Smooth muscle cell (in vitro differentiated cells): ENCODE results near the gene SLC4A7. TPM values are rescaled to one million over a fixed set of nuclear protein-coding genes. Genes with fewer than 3 reads are reported as not detected.

Experiments used
- DNase-seq: peaks from one replicate; lab custom pipeline; 2025; ENCODE audit not compliant: unreplicated experiment; lab: John Stamatoyannopoulos, UW
- H2AFZ ChIP-seq: fragments of 200-600 bp; sonication (generic); 2 replicates; pipeline ENCODE4 v1.6.0; 2016; ENCODE audit warnings: antibody characterized with exemption, low read depth, mild to moderate bottlenecking
- H3F3A ChIP-seq: fragments of 200-600 bp; sonication (generic); 2 replicates; pipeline ENCODE4 v1.6.0; 2017; ENCODE audit warnings: antibody characterized with exemption, low read depth
- H3K27ac ChIP-seq: fragments of 200-600 bp; sonication (generic); 2 replicates; pipeline ENCODE4 v1.5.1; 2016; ENCODE audit warnings: low read depth, mild to moderate bottlenecking
- H3K27me3 ChIP-seq: fragments of 200-600 bp; sonication (generic); 2 replicates; pipeline ENCODE4 v1.6.1; 2016; ENCODE audit warnings: low read depth, mild to moderate bottlenecking
- H3K36me3 ChIP-seq: fragments of 200-600 bp; sonication (generic); 2 replicates; pipeline ENCODE4 v1.5.1; 2016; ENCODE audit warnings: low read depth
- H3K4me1 ChIP-seq: fragments of 200-600 bp; sonication (generic); 2 replicates; pipeline ENCODE4 v1.5.1; 2016; ENCODE audit warnings: low read depth
- H3K4me2 ChIP-seq: fragments of 200-600 bp; sonication (generic); 2 replicates; pipeline ENCODE4 v1.6.0; 2016; ENCODE audit warnings: mild to moderate bottlenecking
- H3K4me3 ChIP-seq: fragments of 200-600 bp; sonication (generic); 2 replicates; pipeline ENCODE4 v1.5.1; 2016; ENCODE audit warnings: mild to moderate bottlenecking
- H3K79me2 ChIP-seq: fragments of 200-600 bp; sonication (generic); 2 replicates; pipeline ENCODE4 v1.6.0; 2016; ENCODE audit warnings: low read depth, mild to moderate bottlenecking
- H3K9ac ChIP-seq: fragments of 200-600 bp; sonication (generic); 2 replicates; pipeline ENCODE4 v1.6.0; 2016; ENCODE audit warnings: low read depth
- H3K9me3 ChIP-seq: fragments of 200-600 bp; sonication (generic); replicated peaks from 2 replicates; pipeline ENCODE4 v1.5.1; 2016; ENCODE audit warnings: low read depth
- H4K20me1 ChIP-seq: fragments of 200-600 bp; sonication (generic); 2 replicates; pipeline ENCODE4 v1.6.0; 2016; ENCODE audit warnings: low read depth
- CTCF ChIP-seq: fragments of 200-600 bp; sonication (generic); IDR thresholded peaks from 2 replicates; pipeline ENCODE4 v1.5.1; 2017; ENCODE audit warnings: borderline replicate concordance, mild to moderate bottlenecking, antibody characterized with exemption; ENCODE audit not compliant: insufficient read depth, poor library complexity, severe bottlenecking
- WGBS: methylation state at CpG from one replicate; pipeline ENCODE4 v1.1.7; 2016; ENCODE audit warnings: low lambda C conversion rate; 5-methylcytosine and 5-hydroxymethylcytosine counted together
- polyA plus RNA-seq: library from polyadenylated mRNA; unstranded; fragments of >200 nt; fragmentation: Nextera tagmentation; extraction: Ambion mirVana; gene quantifications from 2 replicates; pipeline ENCODE4 v1.2.1, GENCODE V29; 2016
- total RNA-seq: library from RNA; depleted of rRNA; stranded (reverse); fragments of >200 nt; gene quantifications from 2 replicates; pipeline ENCODE4 v1.2.3, GENCODE V29; 2014

SLC4A7 gene
- total and polyA plus RNA-seq, 2 experiments from 2014 or later: 13.1 to 62.8 TPM

GRCh38 chr3:27528791-27529190 is 44.6 kb upstream of the SLC4A7 start:
- peaks cover 15% of the 10 kb centered on the region for H3K4me1 ChIP-seq
- H3K27me3 ChIP-seq: no peaks in the 10 kb centered on the region
- no peaks in the 10 kb centered on the region for H3K9me3 ChIP-seq
- no peak for TF ChIP-seq CTCF
- H3K4me2 ChIP-seq: no peak overlapping the region
- H3K9ac ChIP-seq: no peak overlapping the region
- no peaks in the 10 kb centered on the region for H3K79me2 ChIP-seq
- peaks cover 3% of the 10 kb centered on the region for H3F3A ChIP-seq
- no peaks in the 10 kb centered on the region for H3K36me3 ChIP-seq
- DNase-seq: no peak
- no peak overlapping the region for H3K4me3 ChIP-seq
- H4K20me1 ChIP-seq: no peaks in the 10 kb centered on the region
- no peak overlapping the region for H2AFZ ChIP-seq
- H3K27ac ChIP-seq: no peak overlapping the region

GRCh38 chr3:27526614-27527315 is 42.6 kb upstream of the SLC4A7 start:
- DNase-seq: no peak
- WGBS: 93% methylated on average over 6 of the region's 6 CpGs
- no peaks in the 10 kb centered on the region for H4K20me1 ChIP-seq
- no peak overlapping the region for H3K4me3 ChIP-seq
- no peaks in the 10 kb centered on the region for H3K79me2 ChIP-seq
- no peak for TF ChIP-seq CTCF
- no peak overlapping the region for H3K9ac ChIP-seq
- no peak overlapping the region for H2AFZ ChIP-seq
- no peak overlapping the region for H3K27ac ChIP-seq
- no peaks in the 10 kb centered on the region for H3K27me3 ChIP-seq
- H3K36me3 ChIP-seq: no peaks in the 10 kb centered on the region
- no peaks in the 10 kb centered on the region for H3K4me1 ChIP-seq
- no peak overlapping the region for H3K4me2 ChIP-seq
- H3F3A ChIP-seq: no peaks in the 10 kb centered on the region
- no peaks in the 10 kb centered on the region for H3K9me3 ChIP-seq

- no peaks in the 10 kb centered on the region for H3K4me1 ChIP-seq
Observed at GRCh38 chr3:27521872-27522265, 37.7 kb upstream of the SLC4A7 start.

More at GRCh38 chr3:27521872-27522265, 37.7 kb upstream of the SLC4A7 start:
- H3F3A ChIP-seq: no peaks in the 10 kb centered on the region
- no peaks in the 10 kb centered on the region for H3K27me3 ChIP-seq
- no peak overlapping the region for H3K9ac ChIP-seq
- H2AFZ ChIP-seq: no peak overlapping the region
- no peak overlapping the region for H3K27ac ChIP-seq
- H3K9me3 ChIP-seq: no peaks in the 10 kb centered on the region
- no peaks in the 10 kb centered on the region for H4K20me1 ChIP-seq
- no peak overlapping the region for H3K4me3 ChIP-seq
- TF ChIP-seq CTCF: no peak
- H3K36me3 ChIP-seq: no peaks in the 10 kb centered on the region
- WGBS: 33% methylated on average over 2 of the region's 2 CpGs
- H3K4me2 ChIP-seq: no peak overlapping the region
- H3K79me2 ChIP-seq: no peaks in the 10 kb centered on the region
- no peak for DNase-seq
